ENCODE data around the gene PDE6D. TPM values are rescaled to one million over a fixed set of nuclear protein-coding genes. Genes with fewer than 3 reads are reported as not detected.
"Not testable (repeated sequence)": the region's sequence is repeated elsewhere in the genome, so short reads cannot be mapped to it uniquely, and the experiment has no call there.

PDE6D gene
- total RNA-seq, 1 donor from 2014 or later = 24.4 TPM

GRCh38 chr2:231769170-231770136, 11.6 kb downstream of the PDE6D start:
- DNase-seq (ENCODE audit: low spot score) = no peak

- DNase-seq (ENCODE audit: low spot score) = no peak
These were observed 15.6 kb downstream of the PDE6D start for GRCh38 chr2:231765496-231765929.

- DNase-seq (ENCODE audit: low spot score) = no peak
These were observed 16.3 kb downstream of the PDE6D start for GRCh38 chr2:231764760-231765159.

GRCh38 chr2:231764124-231764523, 17.0 kb downstream of the PDE6D start:
- DNase-seq (ENCODE audit: low spot score) = no peak

GRCh38 chr2:231761735-231762134, 19.3 kb downstream of the PDE6D start:
- DNase-seq (ENCODE audit: low spot score) = no peak

GRCh38 chr2:231752061-231752460, 29.0 kb downstream of the PDE6D start:
- no peak for DNase-seq (ENCODE audit: low spot score)

GRCh38 chr2:231751042-231751815, 29.9 kb downstream of the PDE6D start:
- no peak for DNase-seq (ENCODE audit: low spot score)

GRCh38 chr2:231749016-231749415, 32.1 kb downstream of the PDE6D start:
- DNase-seq (ENCODE audit: low spot score) = not testable (repeated sequence)

- DNase-seq (ENCODE audit: low spot score) = not testable (repeated sequence)
These were observed 32.8 kb downstream of the PDE6D start for GRCh38 chr2:231748153-231748896.

GRCh38 chr2:231745303-231746038, 35.6 kb downstream of the PDE6D start:
- no peak for DNase-seq (ENCODE audit: low spot score)

- DNase-seq (ENCODE audit: low spot score) = no peak
These were observed 37.5 kb downstream of the PDE6D start for GRCh38 chr2:231743376-231744116.

- no peak for DNase-seq (ENCODE audit: low spot score)
These were observed 43.3 kb downstream of the PDE6D start for GRCh38 chr2:231737761-231738160.

GRCh38 chr2:231732604-231733003, 48.5 kb downstream of the PDE6D start:
- no peak for DNase-seq (ENCODE audit: low spot score)

- DNase-seq (ENCODE audit: low spot score) = no peak
These were observed 53.5 kb downstream of the PDE6D start for GRCh38 chr2:231727621-231728020.

GRCh38 chr2:231726276-231726675, 54.8 kb downstream of the PDE6D start:
- DNase-seq (ENCODE audit: low spot score) = no peak

GRCh38 chr2:231725476-231725875, 55.6 kb downstream of the PDE6D start:
- DNase-seq (ENCODE audit: low spot score) = no peak

- DNase-seq (ENCODE audit: low spot score) = no peak
These were observed 58.3 kb downstream of the PDE6D start for GRCh38 chr2:231722721-231723307.

- DNase-seq (ENCODE audit: low spot score) = no peak
These were observed 59.8 kb downstream of the PDE6D start for GRCh38 chr2:231720987-231721966.

All from mucosa of gallbladder (tissue), 1 donor.